Measurements from ENCODE around the gene DNAJC12.

Gene DNAJC12

DNA sequence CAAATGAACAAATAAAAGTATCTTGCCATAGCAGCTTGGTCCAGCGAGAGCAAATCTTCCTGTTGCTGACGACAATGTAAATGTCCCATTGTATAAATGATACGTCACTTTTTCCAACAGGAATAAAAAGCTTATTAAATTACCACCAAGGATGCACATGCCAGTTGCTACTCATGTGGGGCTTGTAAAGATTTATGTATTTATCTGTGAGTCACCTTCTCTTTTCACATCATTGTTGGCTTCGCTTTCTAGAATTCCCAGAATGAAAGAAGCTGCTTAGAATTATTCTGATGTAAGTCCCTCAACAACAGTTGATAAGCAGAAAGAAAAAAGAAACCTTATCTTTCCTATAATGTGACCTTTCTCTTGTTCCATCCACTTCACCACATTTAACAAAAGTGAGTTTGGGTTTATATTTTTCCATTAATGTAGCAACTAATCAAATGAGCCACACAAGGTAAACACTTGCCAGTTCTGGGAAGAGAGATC lies 22.4 kb downstream of the DNAJC12 start:
- Histone ChIP-seq H3K4me1 (no peaks in the 10 kb centered on the region), H3K36me3 (ENCODE audit: control insufficient read depth, insufficient read depth, low read length) (no peaks in the 10 kb centered on the region), H3K9ac (no peak overlapping the region), H3K9me3 (ENCODE audit: control insufficient read depth, low read length) (no peaks in the 10 kb centered on the region), H3K27ac (no peak overlapping the region), H3K4me2 (ENCODE audit: low read length) (no peak overlapping the region), H3K4me3 (ENCODE audit: low read depth, low read length) (no peak overlapping the region), H2AFZ (no peak overlapping the region), H3K27me3 (ENCODE audit: control insufficient read depth, insufficient read depth, low read length) (no peaks in the 10 kb centered on the region), H3K79me2 (no peaks in the 10 kb centered on the region)
- TF ChIP-seq, protein P1, sequence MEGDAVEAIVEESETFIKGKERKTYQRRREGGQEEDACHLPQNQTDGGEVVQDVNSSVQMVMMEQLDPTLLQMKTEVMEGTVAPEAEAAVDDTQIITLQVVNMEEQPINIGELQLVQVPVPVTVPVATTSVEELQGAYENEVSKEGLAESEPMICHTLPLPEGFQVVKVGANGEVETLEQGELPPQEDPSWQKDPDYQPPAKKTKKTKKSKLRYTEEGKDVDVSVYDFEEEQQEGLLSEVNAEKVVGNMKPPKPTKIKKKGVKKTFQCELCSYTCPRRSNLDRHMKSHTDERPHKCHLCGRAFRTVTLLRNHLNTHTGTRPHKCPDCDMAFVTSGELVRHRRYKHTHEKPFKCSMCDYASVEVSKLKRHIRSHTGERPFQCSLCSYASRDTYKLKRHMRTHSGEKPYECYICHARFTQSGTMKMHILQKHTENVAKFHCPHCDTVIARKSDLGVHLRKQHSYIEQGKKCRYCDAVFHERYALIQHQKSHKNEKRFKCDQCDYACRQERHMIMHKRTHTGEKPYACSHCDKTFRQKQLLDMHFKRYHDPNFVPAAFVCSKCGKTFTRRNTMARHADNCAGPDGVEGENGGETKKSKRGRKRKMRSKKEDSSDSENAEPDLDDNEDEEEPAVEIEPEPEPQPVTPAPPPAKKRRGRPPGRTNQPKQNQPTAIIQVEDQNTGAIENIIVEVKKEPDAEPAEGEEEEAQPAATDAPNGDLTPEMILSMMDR (IDR thresholded peaks at IDR 0.05): no peak

DNA sequence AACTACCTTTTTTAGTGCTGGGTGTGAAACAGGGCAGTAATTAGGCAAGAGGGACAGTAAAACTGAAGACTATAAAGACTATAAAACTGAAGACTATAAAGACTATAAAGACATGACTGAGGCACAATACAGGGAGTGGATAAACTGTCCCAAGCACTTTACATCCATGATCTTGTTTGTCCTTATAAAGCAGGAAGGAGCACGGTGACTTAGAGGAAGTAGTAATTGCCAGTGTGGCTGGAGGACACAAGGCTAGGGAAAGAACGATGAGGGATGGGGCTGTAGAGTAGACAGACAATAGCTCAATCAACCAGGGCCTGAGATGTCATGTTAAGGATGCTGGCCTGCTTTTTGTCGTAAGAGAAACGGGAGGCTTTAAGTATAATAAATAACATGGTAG lies 26.0 kb downstream of the DNAJC12 start:
- Histone ChIP-seq H3K4me3 (ENCODE audit: low read depth, low read length) (no peak overlapping the region), H3K4me1 (peaks cover 7% of the 10 kb centered on the region), H3K27ac (no peak overlapping the region), H3K36me3 (ENCODE audit: control insufficient read depth, insufficient read depth, low read length) (no peaks in the 10 kb centered on the region), H3K79me2 (no peaks in the 10 kb centered on the region), H2AFZ (no peak overlapping the region), H3K9ac (no peak overlapping the region), H3K9me3 (ENCODE audit: control insufficient read depth, low read length) (no peaks in the 10 kb centered on the region), H3K27me3 (ENCODE audit: control insufficient read depth, insufficient read depth, low read length) (no peaks in the 10 kb centered on the region), H3K4me2 (ENCODE audit: low read length) (no peak overlapping the region)
- TF ChIP-seq, protein P1 (IDR thresholded peaks at IDR 0.05): no peak

DNA sequence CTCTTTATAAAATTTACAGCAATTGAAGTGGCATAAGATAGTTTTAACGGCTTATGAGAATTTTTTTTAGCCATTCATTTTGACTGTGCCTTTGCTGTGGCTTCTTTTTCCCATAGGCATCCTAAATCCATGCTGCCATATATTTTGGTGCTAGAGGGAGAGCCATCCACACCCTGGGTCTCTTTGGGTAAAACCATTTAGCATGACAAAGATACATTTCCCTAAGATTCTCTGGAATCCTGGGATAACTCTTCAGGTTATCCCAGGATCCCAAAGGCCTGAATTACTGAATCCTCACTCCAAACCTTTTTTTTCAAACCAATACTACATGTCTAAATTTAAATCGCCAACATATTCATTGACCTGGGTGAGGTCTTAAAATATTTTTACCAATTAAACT lies 28.9 kb downstream of the DNAJC12 start:
- no peaks in the 10 kb centered on the region for H3K36me3 ChIP-seq (ENCODE audit: control insufficient read depth, insufficient read depth, low read length)
- H3K27me3 ChIP-seq (ENCODE audit: control insufficient read depth, insufficient read depth, low read length): no peaks in the 10 kb centered on the region
- H3K79me2 ChIP-seq: no peaks in the 10 kb centered on the region
- TF ChIP-seq, protein P1 (IDR thresholded peaks at IDR 0.05): no peak
- H2AFZ ChIP-seq: no peak overlapping the region
- no peak overlapping the region for H3K4me3 ChIP-seq (ENCODE audit: low read depth, low read length)
- no peak overlapping the region for H3K9ac ChIP-seq
- H3K4me2 ChIP-seq (ENCODE audit: low read length): no peak overlapping the region
- H3K9me3 ChIP-seq (ENCODE audit: control insufficient read depth, low read length): no peaks in the 10 kb centered on the region
- no peak overlapping the region for H3K27ac ChIP-seq
- peaks cover 7% of the 10 kb centered on the region for H3K4me1 ChIP-seq

DNA sequence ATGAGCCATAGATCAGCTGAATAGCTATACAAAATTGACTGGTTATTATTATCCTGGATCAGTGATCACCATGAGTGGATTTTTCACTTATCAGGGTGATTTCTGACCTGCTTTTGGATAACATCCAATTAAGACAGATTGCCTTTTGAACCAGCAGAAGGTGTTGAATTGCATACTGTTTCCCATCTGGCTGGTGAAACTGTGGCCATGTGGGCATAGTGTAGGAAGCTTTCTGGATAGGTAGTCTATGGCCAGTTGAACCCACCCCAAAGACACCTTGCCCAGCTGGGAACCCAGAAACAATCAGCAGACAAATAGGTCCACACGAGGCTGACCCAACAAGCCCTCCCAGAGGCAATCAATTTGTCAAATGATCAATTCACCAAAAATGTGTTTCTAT lies 29.3 kb downstream of the DNAJC12 start:
- H3K36me3 ChIP-seq (ENCODE audit: control insufficient read depth, insufficient read depth, low read length): no peaks in the 10 kb centered on the region

More for the DNA sequence above, 29.3 kb downstream of the DNAJC12 start:
- no peak overlapping the region for H3K4me3 ChIP-seq (ENCODE audit: low read depth, low read length)
- no peak overlapping the region for H3K9ac ChIP-seq
- H3K27ac ChIP-seq: no peak overlapping the region
- TF ChIP-seq, protein P1 (IDR thresholded peaks at IDR 0.05): no peak
- no peaks in the 10 kb centered on the region for H3K27me3 ChIP-seq (ENCODE audit: control insufficient read depth, insufficient read depth, low read length)
- H2AFZ ChIP-seq: no peak overlapping the region
- H3K79me2 ChIP-seq: no peaks in the 10 kb centered on the region
- H3K4me1 ChIP-seq: peaks cover 7% of the 10 kb centered on the region
- H3K9me3 ChIP-seq (ENCODE audit: control insufficient read depth, low read length): no peaks in the 10 kb centered on the region
- no peak overlapping the region for H3K4me2 ChIP-seq (ENCODE audit: low read length)

All from parathyroid adenoma (tissue), 2 donors.